H1 (cell line): Measurements from ENCODE around the gene GSTM3. TPM values are rescaled to one million over a fixed set of nuclear protein-coding genes. Genes with fewer than 3 reads are reported as not detected.
"Not testable (repeated sequence)": the region's sequence is repeated elsewhere in the genome, so short reads cannot be mapped to it uniquely, and the experiment has no call there.

Experiments used
- CTCF ChIA-PET: fragments of 300-600 bp; sonication (Branson Sonifier 250); formaldehyde crosslinking; loops from one replicate; lab custom pipeline; 2021; ENCODE audit not compliant: partially characterized antibody; lab: Charles Lee
- POLR2A ChIA-PET: fragments of 300-600 bp; sonication (Branson Sonifier 250); formaldehyde crosslinking; loops from one replicate; lab custom pipeline; 2021; ENCODE audit warnings: inconsistent platforms; ENCODE audit not compliant: partially characterized antibody; lab: Charles Lee
- DNase-seq, 2 experiments: peaks; one replicate each; pipeline versions ENCODE4 v3.0.0 to v3.0.0-alpha.2; 2010 to 2022; ENCODE audit warnings: low spot score in 2 of 2, low read depth in 1 of 2, mixed read lengths in 1 of 2
- FAIRE-seq: peaks from 2 replicates; lab custom pipeline; 2011; peaks lifted over from hg19 to GRCh38; lab: Jason Lieb, UNC
- H2AFZ ChIP-seq: 2 replicates; pipeline ENCODE4 v1.8.1; 2012; ENCODE audit warnings: low read length, inconsistent platforms
- H2AK5ac ChIP-seq: 2 replicates; pipeline ENCODE4 v1.6.1; 2013; ENCODE audit warnings: low read depth, low read length
- H2BK120ac ChIP-seq: replicated peaks from 2 replicates; pipeline ENCODE3; 2013; ENCODE audit warnings: low read depth, low read length, inconsistent platforms
- H2BK12ac ChIP-seq: 2 replicates; pipeline ENCODE4 v1.6.1; 2013; ENCODE audit warnings: low read depth, low read length
- H2BK15ac ChIP-seq: 2 replicates; pipeline ENCODE4 v1.6.1; 2013; ENCODE audit warnings: low read length
- H2BK20ac ChIP-seq: 2 replicates; pipeline ENCODE4 v1.6.1; 2013; ENCODE audit warnings: low read length
- H2BK5ac ChIP-seq: 2 replicates; pipeline ENCODE4 v1.6.1; 2013; ENCODE audit warnings: low read depth, low read length
- H3K14ac ChIP-seq: 2 replicates; pipeline ENCODE4 v1.6.1; 2013; ENCODE audit warnings: inconsistent platforms; ENCODE audit not compliant: insufficient read length
- H3K18ac ChIP-seq: 2 replicates; pipeline ENCODE4 v1.6.1; 2013; ENCODE audit warnings: low read length; ENCODE audit errors: extremely low read depth
- H3K23ac ChIP-seq: 2 replicates; pipeline ENCODE4 v1.6.1; 2013; ENCODE audit warnings: inconsistent platforms; ENCODE audit not compliant: insufficient read length
- H3K23me2 ChIP-seq: 2 replicates; pipeline ENCODE4 v1.6.1; 2013; ENCODE audit warnings: low read depth, low read length
- H3K27ac ChIP-seq: 2 replicates; pipeline ENCODE4 v1.6.1; 2011; ENCODE audit warnings: low read depth, low read length, inconsistent platforms
- H3K27me3 ChIP-seq, 4 experiments: replicated peaks in 1 of 4; 1 replicate in 1 of 4; 2 replicates in 3 of 4; pipeline versions ENCODE4 v1.6.1 to v1.8.1; 2011 to 2013; ENCODE audit warnings: low read length in 3 of 4, mild to moderate bottlenecking in 3 of 4, inconsistent platforms in 2 of 4, mixed read lengths in 2 of 4, moderate library complexity in 1 of 4; ENCODE audit not compliant: control insufficient read depth in 3 of 4, insufficient read depth in 3 of 4; ENCODE audit errors: extremely low read depth in 1 of 4
- H3K36me3 ChIP-seq, 4 experiments: 2 replicates each; pipeline versions ENCODE4 v1.6.1 to v1.8.1; 2011 to 2013; ENCODE audit warnings: mild to moderate bottlenecking in 4 of 4, low read length in 3 of 4, moderate library complexity in 2 of 4, control low read depth in 1 of 4, inconsistent platforms in 1 of 4; ENCODE audit not compliant: insufficient read depth in 4 of 4, control insufficient read depth in 2 of 4
- H3K4ac ChIP-seq: replicated peaks from 2 replicates; pipeline ENCODE3; 2013; ENCODE audit warnings: low read length, low read depth, mixed read lengths, inconsistent platforms; ENCODE audit not compliant: insufficient read length
- H3K4me1 ChIP-seq, 4 experiments: replicated peaks in 1 of 4; 1 replicate in 1 of 4; 2 replicates in 3 of 4; pipeline versions ENCODE4 v1.6.1 to v1.8.1; 2011 to 2013; ENCODE audit warnings: low read length in 3 of 4, inconsistent platforms in 2 of 4, mixed read lengths in 1 of 4; ENCODE audit not compliant: insufficient read depth in 4 of 4, control insufficient read depth in 3 of 4
- H3K4me2 ChIP-seq, 2 experiments: 2 replicates each; pipeline versions ENCODE4 v1.6.1 to v1.8.1; 2011 to 2013; ENCODE audit warnings: low read depth in 2 of 2, low read length in 2 of 2, control low read depth in 1 of 2, inconsistent platforms in 1 of 2, mild to moderate bottlenecking in 1 of 2; ENCODE audit not compliant: insufficient read depth in 1 of 2
- H3K4me3 ChIP-seq, 4 experiments: fragments of 200-600, 300-600 bp in 1 of 4; sonication (generic), shearing (Covaris generic), sonication (Bioruptor Twin) in 1 of 4; 2 replicates each; pipeline versions ENCODE4 v1.5.1 to v1.8.1; 2011 to 2016; ENCODE audit warnings: low read length in 4 of 4, low read depth in 3 of 4, control low read depth in 2 of 4, inconsistent platforms in 2 of 4, mild to moderate bottlenecking in 2 of 4, mixed read lengths in 1 of 4, moderate library complexity in 1 of 4; ENCODE audit not compliant: insufficient read depth in 2 of 4; ENCODE audit errors: extremely low read depth in 1 of 4
- H3K56ac ChIP-seq: replicated peaks from 2 replicates; pipeline ENCODE3; 2013; ENCODE audit warnings: low read depth, mild to moderate bottlenecking, mixed read lengths, low read length, inconsistent platforms; ENCODE audit not compliant: insufficient read length
- H3K79me1 ChIP-seq: 2 replicates; pipeline ENCODE4 v1.6.1; 2013; ENCODE audit warnings: low read depth, low read length, control low read depth
- H3K79me2 ChIP-seq, 2 experiments: 2 replicates each; pipeline versions ENCODE4 v1.6.1 to v1.8.1; 2012 to 2013; ENCODE audit warnings: low read length in 2 of 2, mild to moderate bottlenecking in 2 of 2, inconsistent platforms in 1 of 2; ENCODE audit not compliant: insufficient read depth in 2 of 2, control insufficient read depth in 1 of 2
- H3K9ac ChIP-seq, 4 experiments: replicated peaks in 1 of 4; 1 replicate in 1 of 4; 2 replicates in 3 of 4; pipeline versions ENCODE4 v1.6.1 to v1.8.1; 2011 to 2013; ENCODE audit warnings: low read depth in 3 of 4, low read length in 3 of 4, control low read depth in 2 of 4, mild to moderate bottlenecking in 2 of 4, moderate library complexity in 2 of 4, inconsistent platforms in 1 of 4; ENCODE audit errors: extremely low read depth in 1 of 4
- H3K9me3 ChIP-seq, 2 experiments: 2 replicates each; pipeline versions ENCODE4 v1.6.1 to v1.8.1; 2012 to 2013; ENCODE audit warnings: mild to moderate bottlenecking in 2 of 2, moderate library complexity in 2 of 2, control low read depth in 1 of 2, inconsistent platforms in 1 of 2, low read depth in 1 of 2, low read length in 1 of 2, mixed read lengths in 1 of 2; ENCODE audit not compliant: insufficient read depth in 2 of 2
- H4K20me1 ChIP-seq, 2 experiments: replicated peaks in 1 of 2; 2 replicates each; pipeline versions ENCODE3 to v1.8.1; 2011 to 2013; ENCODE audit warnings: inconsistent platforms in 2 of 2, low read length in 2 of 2, mild to moderate bottlenecking in 1 of 2; ENCODE audit not compliant: insufficient read depth in 2 of 2, control insufficient read depth in 1 of 2
- H4K5ac ChIP-seq: 2 replicates; pipeline ENCODE4 v1.6.1; 2013; ENCODE audit warnings: low read length, low read depth, mixed read lengths, inconsistent platforms; ENCODE audit not compliant: insufficient read length
- H4K8ac ChIP-seq: 2 replicates; pipeline ENCODE4 v1.8.0; 2013; ENCODE audit warnings: mild to moderate bottlenecking, moderate library complexity, low read length, inconsistent platforms; ENCODE audit not compliant: insufficient read depth; ENCODE audit errors: extremely low read depth
- H4K91ac ChIP-seq: replicated peaks from 2 replicates; pipeline ENCODE3; 2013; ENCODE audit warnings: low read length, mixed read lengths, inconsistent platforms; ENCODE audit not compliant: insufficient read length
- WGBS, 2 experiments: shearing (Covaris generic) in 1 of 2; methylation state at CpG; one replicate each; pipeline versions ENCODE4 v1.1.6 to v1.1.7; 2013 to 2015; ENCODE audit warnings: low lambda C conversion rate in 2 of 2, mixed read lengths in 2 of 2, inconsistent platforms in 1 of 2, low coverage in 1 of 2, missing lambda C conversion rate in 1 of 2; ENCODE audit not compliant: insufficient replicate concordance in 2 of 2, insufficient coverage in 1 of 2, insufficient read length in 1 of 2; ENCODE audit errors: extremely low coverage in 1 of 2, missing lambda C conversion rate in 1 of 2; 5-methylcytosine and 5-hydroxymethylcytosine counted together
- polyA plus RNA-seq, 7 experiments: library from polyadenylated mRNA; depleted of rRNA in 3 of 7; stranded (reverse) in 5 of 7; unstranded in 2 of 7; fragments of >200 nt in 5 of 7; fragments of 200-250 nt in 2 of 7; gene quantifications; 1 replicate in 5 of 7; 2 replicates in 1 of 7; 4 replicates in 1 of 7; pipeline versions ENCODE4 v1.2.1 to v1.2.3, GENCODE V29; 2011 to 2013; ENCODE audit warnings: missing spikeins in 2 of 7, mixed read lengths in 2 of 7
- total RNA-seq: library from RNA; stranded (reverse); fragmentation: NEBNext Ultra II Directional; extraction: Animal tissue kit (Norgen Biotek cat#: 25700); gene quantifications from 2 replicates; pipeline ENCODE4 v1.2.1, GENCODE V29; 2021

Gene GSTM3
- total and polyA plus RNA-seq, 2 of the 8 experiments (the other 6 are each of a cell fraction or from before 2014, with no cell fraction given), result 2.2 to 5.1 TPM

DNA sequence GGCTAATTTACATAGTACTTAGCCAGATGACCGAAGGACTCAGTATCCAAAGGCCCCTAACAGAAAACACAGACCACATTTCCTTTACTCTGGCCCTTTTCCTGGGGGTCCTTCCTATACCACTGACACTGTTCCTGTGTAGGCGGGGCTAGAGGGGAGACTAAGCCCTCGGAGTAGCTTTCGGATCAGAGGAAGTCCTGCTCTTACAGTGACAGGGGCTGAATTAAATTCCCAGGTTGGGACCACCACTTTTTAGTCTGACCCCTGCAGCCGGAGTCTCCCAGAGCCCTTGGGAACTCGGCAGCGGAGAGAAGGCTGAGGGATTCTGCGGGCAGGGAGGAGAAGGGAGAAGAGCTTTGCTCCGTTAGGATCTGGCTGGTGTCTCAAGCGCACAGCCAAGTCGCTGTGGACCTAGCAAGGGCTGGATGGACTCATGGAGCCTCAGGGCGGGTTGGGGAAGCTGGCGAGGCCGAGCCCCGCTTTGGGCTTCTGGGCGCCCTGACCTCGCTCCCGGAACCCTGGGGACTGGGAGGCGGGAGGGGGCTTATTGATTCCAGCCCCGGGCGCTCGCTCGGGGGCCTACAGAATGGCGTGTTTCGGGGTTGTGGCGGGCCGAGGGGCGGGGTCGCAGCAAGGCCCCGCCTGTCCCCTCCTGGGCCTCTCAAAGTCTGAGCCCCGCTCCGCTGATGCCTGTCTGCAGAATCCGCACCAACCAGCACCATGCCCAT lies 29.1 kb downstream of the GSTM3 start, which contains the start of gene GSTM5:
Gene GSTM5 (plus strand): TSS at position 659 of the 728 bp plus-strand sequence. CDS start 62 bp downstream, at position 721.
- H4K8ac ChIP-seq, H4K91ac ChIP-seq, H3K56ac ChIP-seq, H2AK5ac ChIP-seq, H2AFZ ChIP-seq, H4K20me1 ChIP-seq, H4K5ac ChIP-seq, H3K27ac ChIP-seq, H3K14ac ChIP-seq, H3K27me3 ChIP-seq, H3K79me1 ChIP-seq, H3K23me2 ChIP-seq, H3K36me3 ChIP-seq, FAIRE-seq, H2BK12ac ChIP-seq, H2BK20ac ChIP-seq, H3K4me1 ChIP-seq, H3K79me2 ChIP-seq, H3K23ac ChIP-seq, H2BK15ac ChIP-seq, H2BK5ac ChIP-seq, H3K4ac ChIP-seq, CTCF ChIA-PET, H2BK120ac ChIP-seq, H3K9ac ChIP-seq, POLR2A ChIA-PET, H3K18ac ChIP-seq: not testable (repeated sequence)
- 69% methylated on average over 33 of the region's 33 CpGs; no CpG with 5 or more reads in 1 of the 2 experiments for WGBS, 2 experiments
- Histone ChIP-seq H3K9me3 (peaks cover 6 to 11% of the 10 kb centered on the region in 2 experiments; a peak in 3 of 4 replicates), H3K4me3 (peak within 1 kb of the TSS; percentile 22 to 47 (median 26); a peak in 4 of 8 replicates), H3K4me2 (peak within 1 kb of the TSS; percentile 44 to 46; a peak in 3 of 4 replicates)
- peak in 1 of 2 experiments; percentile 69 for DNase-seq

GRCh38 chr1:109709822-109710221 lies 31.0 kb downstream of the GSTM3 start:
- H3K23ac ChIP-seq, H3K18ac ChIP-seq, DNase-seq, H3K4me2 ChIP-seq, H3K4ac ChIP-seq, H3K9ac ChIP-seq, H2BK5ac ChIP-seq, H4K20me1 ChIP-seq, H4K8ac ChIP-seq, H3K27ac ChIP-seq, H2AK5ac ChIP-seq, H2BK12ac ChIP-seq, H2AFZ ChIP-seq, H3K79me2 ChIP-seq, H4K91ac ChIP-seq, H3K4me1 ChIP-seq, H3K4me3 ChIP-seq, H3K14ac ChIP-seq, H3K36me3 ChIP-seq, H3K27me3 ChIP-seq, H3K56ac ChIP-seq, H4K5ac ChIP-seq, CTCF ChIA-PET, H2BK15ac ChIP-seq, FAIRE-seq, H3K23me2 ChIP-seq, H3K79me1 ChIP-seq, H2BK120ac ChIP-seq, H2BK20ac ChIP-seq: not testable (repeated sequence)
- POLR2A ChIA-PET, result interaction anchor here (0.6 kb wide), 1 partner anchor 42 kb away, joined by 3 read pairs; no protein-coding TSS in a partner anchor
- H3K9me3 ChIP-seq, result peaks cover 6 to 11% of the 10 kb centered on the region in 2 experiments; a peak in 3 of 4 replicates
